Coronary artery (tissue), 2 donors: ENCODE measurements around the gene PLA2R1.

Experiments
- DNase-seq: peaks from one replicate; pipeline ENCODE4 v3.0.0-alpha.2; 2017; ENCODE audit warnings: low spot score
- H3K27ac ChIP-seq, 2 donors: fragments of 200-600 bp; sonication (generic); one replicate each; pipeline ENCODE4 v1.5.1; 2016 to 2019
- H3K4me3 ChIP-seq: fragments of 200-600 bp; sonication (generic); 2 replicates; pipeline ENCODE4 v1.5.1; 2016; ENCODE audit warnings: mild to moderate bottlenecking, moderate library complexity
- CTCF ChIP-seq: fragments of 200-600 bp; sonication (generic); IDR thresholded peaks from one replicate; pipeline ENCODE4 v1.5.1; 2019; ENCODE audit warnings: antibody characterized with exemption

Gene PLA2R1

GRCh38 chr2:160034396-160034795 lies 28.0 kb downstream of the PLA2R1 start:
- DNase-seq: no peak
- no peak overlapping the region for H3K4me3 ChIP-seq
- H3K27ac ChIP-seq: peak overlapping the region; percentile 11 to 40
- no peak for TF ChIP-seq CTCF

- DNase-seq: no peak
- no peak overlapping the region for H3K4me3 ChIP-seq
- TF ChIP-seq CTCF: no peak
- H3K27ac ChIP-seq: peak overlapping the region in 1 of 2 donors; percentile 11
Observed at GRCh38 chr2:160033732-160034392, 28.6 kb downstream of the PLA2R1 start.

- no peak for DNase-seq
- TF ChIP-seq CTCF: no peak
- peak overlapping the region in 1 of 2 donors; percentile 48 for H3K27ac ChIP-seq
Observed at GRCh38 chr2:160029270-160029628, 33.2 kb downstream of the PLA2R1 start.

GRCh38 chr2:160028431-160029269 lies 33.8 kb downstream of the PLA2R1 start:
- no peak overlapping the region for H3K4me3 ChIP-seq
- TF ChIP-seq CTCF: no peak
- DNase-seq: no peak
- H3K27ac ChIP-seq: peak overlapping the region in 1 of 2 donors; percentile 48

More at GRCh38 chr2:160029270-160029628, 33.2 kb downstream of the PLA2R1 start:
- no peak overlapping the region for H3K4me3 ChIP-seq

- no peak overlapping the region for H3K4me3 ChIP-seq
- DNase-seq: no peak
- TF ChIP-seq CTCF: no peak
- H3K27ac ChIP-seq: no peak overlapping the region
Observed at GRCh38 chr2:160022162-160022561, 40.3 kb downstream of the PLA2R1 start.

GRCh38 chr2:160019374-160020090 lies 42.9 kb downstream of the PLA2R1 start:
- H3K27ac ChIP-seq: no peak overlapping the region
- no peak for TF ChIP-seq CTCF

More at GRCh38 chr2:160019374-160020090, 42.9 kb downstream of the PLA2R1 start:
- no peak for DNase-seq
- H3K4me3 ChIP-seq: no peak overlapping the region
